Coronary artery (tissue), 2 donors: Measurements from ENCODE around the gene MYLK.
"Not testable (repeated sequence)": the region's sequence is repeated elsewhere in the genome, so short reads cannot be mapped to it uniquely, and the experiment has no call there.

ENCODE experiments used
- DNase-seq: peaks from one replicate; pipeline ENCODE4 v3.0.0-alpha.2; 2017; ENCODE audit warnings: low spot score
- H3K27ac ChIP-seq, 2 donors: fragments of 200-600 bp; sonication (generic); one replicate each; pipeline ENCODE4 v1.5.1; 2016 to 2019
- H3K4me3 ChIP-seq: fragments of 200-600 bp; sonication (generic); 2 replicates; pipeline ENCODE4 v1.5.1; 2016; ENCODE audit warnings: mild to moderate bottlenecking, moderate library complexity
- TF ChIP-seq, protein P1 (sequence below): fragments of 200-600 bp; sonication (generic); IDR thresholded peaks from one replicate; pipeline ENCODE4 v1.5.1; 2019; ENCODE audit warnings: antibody characterized with exemption

The MYLK gene

DNA sequence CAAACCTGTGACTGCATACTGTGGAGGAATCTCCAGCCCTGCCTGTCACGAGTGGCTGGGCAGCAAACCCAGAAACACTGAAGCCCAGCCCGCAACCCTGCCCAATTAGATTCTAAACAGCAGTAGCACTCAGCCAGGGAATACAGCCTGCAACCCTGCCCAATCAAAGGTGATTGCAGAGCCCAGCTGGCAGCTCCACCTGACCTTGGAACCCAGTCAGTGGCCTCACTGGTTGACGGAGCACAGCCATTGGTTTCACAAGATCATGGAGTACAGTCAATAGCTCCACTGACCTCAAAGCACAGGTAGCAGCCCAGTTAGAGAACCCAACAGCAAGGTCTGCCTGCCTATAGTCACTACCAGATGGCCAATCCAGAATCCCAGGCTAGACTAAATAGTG, 35.2 kb upstream of the MYLK start:
- TF ChIP-seq, protein P1, sequence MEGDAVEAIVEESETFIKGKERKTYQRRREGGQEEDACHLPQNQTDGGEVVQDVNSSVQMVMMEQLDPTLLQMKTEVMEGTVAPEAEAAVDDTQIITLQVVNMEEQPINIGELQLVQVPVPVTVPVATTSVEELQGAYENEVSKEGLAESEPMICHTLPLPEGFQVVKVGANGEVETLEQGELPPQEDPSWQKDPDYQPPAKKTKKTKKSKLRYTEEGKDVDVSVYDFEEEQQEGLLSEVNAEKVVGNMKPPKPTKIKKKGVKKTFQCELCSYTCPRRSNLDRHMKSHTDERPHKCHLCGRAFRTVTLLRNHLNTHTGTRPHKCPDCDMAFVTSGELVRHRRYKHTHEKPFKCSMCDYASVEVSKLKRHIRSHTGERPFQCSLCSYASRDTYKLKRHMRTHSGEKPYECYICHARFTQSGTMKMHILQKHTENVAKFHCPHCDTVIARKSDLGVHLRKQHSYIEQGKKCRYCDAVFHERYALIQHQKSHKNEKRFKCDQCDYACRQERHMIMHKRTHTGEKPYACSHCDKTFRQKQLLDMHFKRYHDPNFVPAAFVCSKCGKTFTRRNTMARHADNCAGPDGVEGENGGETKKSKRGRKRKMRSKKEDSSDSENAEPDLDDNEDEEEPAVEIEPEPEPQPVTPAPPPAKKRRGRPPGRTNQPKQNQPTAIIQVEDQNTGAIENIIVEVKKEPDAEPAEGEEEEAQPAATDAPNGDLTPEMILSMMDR, result no peak
- DNase-seq, result no peak
- Histone ChIP-seq H3K4me3 (no peak overlapping the region), H3K27ac (no peak overlapping the region)

DNA sequence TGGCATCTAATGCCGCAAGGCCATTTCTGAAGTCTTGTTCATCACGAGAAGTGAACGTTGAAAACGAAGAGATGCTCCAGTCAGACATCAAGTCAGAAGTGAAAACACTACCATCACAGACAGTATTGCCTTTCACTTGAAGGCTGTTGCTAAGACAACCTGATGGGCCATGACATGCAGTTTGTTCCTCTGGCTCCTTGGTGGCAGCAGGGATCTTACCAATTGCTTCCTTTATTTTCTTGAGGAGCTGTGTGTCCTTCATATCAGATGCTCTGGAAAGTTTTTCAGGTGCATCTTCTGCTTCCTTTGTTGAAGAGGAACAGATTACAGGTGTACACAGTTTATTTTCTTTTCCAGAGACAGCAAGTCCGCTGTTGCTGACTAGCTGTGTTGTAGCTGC, 30.7 kb upstream of the MYLK start:
- TF ChIP-seq, protein P1, result no peak
- no peak for DNase-seq
- no peak overlapping the region for H3K4me3 ChIP-seq
- H3K27ac ChIP-seq, result no peak overlapping the region

DNA sequence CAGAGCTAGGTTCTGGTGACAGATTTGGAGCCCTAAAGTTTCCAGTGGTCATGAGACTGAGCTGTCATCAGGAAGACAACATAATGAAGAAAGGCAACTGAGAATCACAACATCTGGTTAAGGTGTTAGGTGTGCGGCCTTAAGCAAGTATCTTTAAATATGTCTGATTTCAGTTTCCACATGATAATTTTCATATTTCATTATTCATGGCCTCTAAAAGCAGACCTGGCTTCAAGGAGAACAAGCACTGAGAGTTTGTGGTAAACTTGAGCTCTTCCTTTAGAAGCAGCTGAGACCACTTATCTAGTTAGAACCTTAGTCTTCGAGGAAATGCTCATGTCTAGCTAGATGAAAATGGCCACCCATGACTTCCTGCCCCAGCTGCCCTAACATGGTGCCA, 25.7 kb upstream of the MYLK start:
- peak overlapping the region; percentile 59 to 76 for H3K27ac ChIP-seq
- no peak for DNase-seq
- TF ChIP-seq, protein P1, result no peak
- H3K4me3 ChIP-seq, result no peak overlapping the region

DNA sequence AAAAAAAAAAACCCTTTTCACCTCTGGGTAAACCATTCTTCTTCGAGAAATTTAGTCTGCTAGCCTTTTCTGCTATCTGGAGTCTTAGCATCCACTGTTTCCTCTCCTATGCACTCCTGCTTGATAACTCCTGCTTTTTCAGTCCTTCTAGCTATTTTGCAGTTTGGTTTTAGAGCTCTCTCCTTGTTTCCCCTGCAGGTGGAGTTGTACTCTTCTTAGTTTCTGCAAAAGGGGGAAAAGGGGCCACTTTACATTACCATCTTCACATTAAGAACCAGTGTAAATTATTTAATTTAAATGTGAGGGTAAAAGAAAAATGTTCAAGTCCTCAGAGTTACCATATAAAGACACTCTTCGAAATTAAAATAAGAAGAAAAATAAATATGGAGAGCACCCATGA, 23.6 kb upstream of the MYLK start:
- no peak for DNase-seq

DNA sequence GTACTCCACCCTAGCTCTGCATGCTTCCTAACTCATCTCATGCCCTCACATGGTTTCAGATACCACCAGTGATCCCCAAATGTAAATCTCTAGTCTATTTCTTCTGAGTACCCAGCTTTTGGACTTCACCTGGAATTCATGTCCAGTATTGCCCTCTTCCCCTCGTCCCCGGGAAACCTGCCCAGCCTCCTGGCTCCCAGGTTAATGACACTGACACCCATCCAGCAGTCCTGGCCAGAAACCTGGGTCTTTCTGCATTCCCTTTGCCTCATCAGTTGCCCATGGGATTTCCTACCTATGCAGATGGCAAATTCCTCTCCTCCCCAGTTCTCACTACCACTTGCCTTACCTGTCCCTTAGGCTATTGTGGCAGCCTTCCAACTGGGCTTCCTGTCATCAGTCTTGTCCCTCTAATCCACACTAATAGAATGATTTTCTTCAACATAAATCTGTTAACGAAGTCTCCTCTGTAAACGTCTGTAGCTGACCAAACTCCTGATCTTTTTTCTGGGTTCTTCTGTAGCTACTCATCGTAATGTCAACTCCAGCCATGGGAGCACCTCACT, 15.3 kb upstream of the MYLK start:
- no peak for DNase-seq
- TF ChIP-seq, protein P1, result no peak
- no peak overlapping the region for H3K4me3 ChIP-seq
- no peak overlapping the region for H3K27ac ChIP-seq

More for the DNA sequence above, 23.6 kb upstream of the MYLK start:
- TF ChIP-seq, protein P1, result no peak
- H3K27ac ChIP-seq, result no peak overlapping the region
- H3K4me3 ChIP-seq, result no peak overlapping the region

DNA sequence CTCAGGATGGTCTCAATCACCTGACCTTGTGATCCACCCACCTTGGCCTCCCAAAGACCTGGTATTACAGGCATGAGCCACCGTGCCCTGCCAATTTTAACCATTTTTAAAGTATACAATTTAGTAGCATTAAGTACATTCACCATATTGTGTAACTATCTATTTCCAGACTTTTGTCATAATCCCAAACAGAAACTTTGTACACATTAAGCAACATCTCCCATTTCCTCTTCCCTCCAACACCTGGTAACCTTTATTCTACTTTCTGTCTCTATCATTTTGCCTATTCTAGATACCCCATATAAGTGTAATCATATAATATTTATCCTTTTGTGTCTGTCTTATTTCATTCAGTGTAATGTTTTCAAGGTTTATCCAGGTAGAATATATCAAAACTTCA, 8.9 kb upstream of the MYLK start:
- TF ChIP-seq, protein P1, result no peak
- Histone ChIP-seq H3K27ac (no peak overlapping the region), H3K4me3 (no peak overlapping the region)
- DNase-seq, result no peak

DNA sequence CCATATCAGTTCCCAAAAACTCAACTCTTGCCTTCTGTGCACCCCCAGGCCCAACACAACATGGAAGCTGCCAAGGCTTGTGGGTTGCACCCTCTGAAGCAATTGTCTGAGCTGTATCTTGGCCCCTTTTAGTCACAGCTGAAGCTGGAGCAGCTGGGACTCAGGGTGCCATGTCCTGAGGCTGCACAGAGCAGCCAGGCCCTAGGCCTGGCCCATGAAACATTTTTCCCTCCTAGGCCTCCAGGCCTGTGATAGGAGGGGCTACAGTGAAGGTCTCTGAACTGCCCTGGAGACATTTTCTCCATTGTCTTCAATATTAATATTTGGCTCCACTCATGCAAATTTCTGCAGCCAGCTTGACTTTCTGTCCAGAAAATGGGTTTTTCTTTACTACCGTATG, 8.1 kb upstream of the MYLK start:
- no peak for DNase-seq
- Histone ChIP-seq H3K4me3 (no peak overlapping the region), H3K27ac (no peak overlapping the region)
- TF ChIP-seq, protein P1, result no peak

DNA sequence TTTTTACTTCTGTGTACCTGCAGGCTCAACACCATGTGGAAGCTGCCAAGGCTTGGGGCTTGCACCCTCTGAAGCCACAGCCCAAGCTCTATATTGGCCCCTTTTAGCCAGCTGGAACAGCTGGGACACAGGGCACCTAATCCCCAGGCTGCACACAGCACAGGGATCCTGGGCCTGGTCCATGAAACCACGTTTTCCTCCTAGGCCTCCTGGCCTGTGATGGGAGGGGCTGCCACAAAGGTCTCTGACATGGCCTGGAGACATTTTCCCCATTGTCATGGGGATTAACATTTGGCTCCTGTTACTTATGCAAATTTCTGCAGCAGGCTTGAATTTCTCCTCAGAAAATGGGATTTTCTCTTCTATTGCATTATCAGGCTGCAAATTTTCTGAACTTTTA, 6.9 kb upstream of the MYLK start:
- H3K4me3 ChIP-seq, H3K27ac ChIP-seq, DNase-seq: not testable (repeated sequence)

DNA sequence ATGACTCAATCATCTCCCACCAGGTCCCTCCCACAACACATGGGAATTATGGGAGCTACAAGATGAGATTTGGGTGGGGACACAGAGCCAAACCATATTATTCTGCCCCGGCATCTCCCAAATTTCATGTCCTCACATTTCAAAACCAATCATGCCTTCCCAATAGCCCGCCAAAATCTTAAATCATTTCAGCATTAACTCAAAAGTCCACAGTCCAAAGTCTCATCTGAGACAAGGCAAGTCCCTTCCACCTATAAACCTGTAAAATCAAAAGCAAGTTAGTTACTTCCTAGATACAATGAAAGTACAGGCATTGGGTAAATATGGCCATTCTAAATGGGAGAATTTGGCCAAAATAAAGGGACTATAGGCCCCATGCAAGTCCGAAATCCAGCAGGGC, 6.0 kb upstream of the MYLK start:
- DNase-seq, H3K27ac ChIP-seq, H3K4me3 ChIP-seq: not testable (repeated sequence)
